Thoracic aorta (tissue), 2 donors: ENCODE data around the gene SLC35F3. TPM values are rescaled to one million over a fixed set of nuclear protein-coding genes. Genes with fewer than 3 reads are reported as not detected.

Source experiments
- ATAC-seq: fragments of 150-250 bp; one replicate; pipeline ENCODE4 v1.8.0; 2017; ENCODE audit warnings: low read depth; ENCODE audit not compliant: insufficient number of reproducible peaks, low FRiP score
- DNase-seq: peaks from one replicate; pipeline ENCODE4 v3.0.0-alpha.2; 2020; ENCODE audit warnings: low spot score
- H3K27ac ChIP-seq, 2 donors: fragments of 200-600 bp; sonication (generic); 1 replicate in 1 of 2; 2 replicates in 1 of 2; pipeline ENCODE4 v1.5.1; 2016; ENCODE audit warnings: mild to moderate bottlenecking in 2 of 2, moderate library complexity in 2 of 2
- H3K27me3 ChIP-seq: fragments of 200-600 bp; sonication (generic); replicated peaks from 2 replicates; pipeline ENCODE4 v1.6.0; 2016; ENCODE audit warnings: mild to moderate bottlenecking; ENCODE audit not compliant: insufficient read depth
- H3K36me3 ChIP-seq: fragments of 200-600 bp; sonication (generic); one replicate; pipeline ENCODE4 v1.5.1; 2016
- H3K4me1 ChIP-seq, 2 donors: fragments of 200-600 bp; sonication (generic); 1 replicate in 1 of 2; 2 replicates in 1 of 2; pipeline versions ENCODE4 v1.5.1 to v1.6.0; 2016; ENCODE audit warnings: low read depth in 2 of 2, mild to moderate bottlenecking in 1 of 2; ENCODE audit not compliant: control insufficient read depth in 1 of 2
- H3K4me3 ChIP-seq: fragments of 200-600 bp; sonication (generic); 2 replicates; pipeline ENCODE4 v1.5.1; 2016; ENCODE audit warnings: mild to moderate bottlenecking
- H3K9me3 ChIP-seq: fragments of 200-600 bp; sonication (generic); 2 replicates; pipeline ENCODE4 v1.5.1; 2016
- CTCF ChIP-seq: fragments of 200-600 bp; sonication (generic); IDR thresholded peaks from one replicate; pipeline ENCODE4 v1.5.1; 2019; ENCODE audit warnings: antibody characterized with exemption
- total RNA-seq, 2 donors: library from RNA; depleted of rRNA; stranded (reverse); fragments of >200 nt; gene quantifications; one replicate each; pipeline versions ENCODE4 v1.1.0 to v1.2.3, GENCODE V29; 2016

Gene SLC35F3
- total RNA-seq, 2 donors from 2014 or later, result not detected

DNA sequence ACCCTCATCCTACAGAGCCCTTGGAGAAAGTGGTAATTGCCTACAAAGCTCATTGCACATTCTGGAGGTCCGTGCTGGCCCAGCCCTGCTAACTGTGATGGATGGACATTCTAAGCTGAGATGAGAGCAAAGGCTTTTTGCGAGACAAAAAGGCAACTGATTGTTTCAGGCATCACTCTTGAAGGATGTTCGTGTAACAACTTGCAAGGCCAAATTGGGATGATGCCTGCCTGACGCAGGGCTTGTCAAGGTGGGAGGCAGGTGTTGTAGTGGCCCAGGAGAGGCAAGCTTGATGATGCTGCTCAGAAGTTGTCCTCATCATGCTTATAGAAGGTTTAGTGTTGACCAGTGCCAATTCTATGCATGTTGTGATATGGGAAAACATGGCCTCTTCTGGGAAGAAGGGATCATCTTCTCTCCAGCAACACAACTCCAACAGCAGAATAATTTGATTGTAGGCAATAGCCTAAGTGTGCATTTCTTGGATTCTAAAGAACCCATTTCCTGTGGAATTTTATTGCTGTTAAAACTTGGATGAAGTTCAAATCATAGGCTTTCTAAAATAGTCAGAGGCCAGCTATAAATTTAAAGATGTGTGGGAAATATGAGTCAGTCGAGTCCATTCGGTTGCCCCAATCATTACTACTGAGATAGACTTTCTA, 366.2 kb downstream of the SLC35F3 start:
- H3K4me3 ChIP-seq, result no peak overlapping the region
- DNase-seq, result no peak
- no peaks in the 10 kb centered on the region for H3K4me1 ChIP-seq
- no peak for TF ChIP-seq CTCF
- H3K9me3 ChIP-seq, result no peaks in the 10 kb centered on the region
- no peaks in the 10 kb centered on the region for H3K27me3 ChIP-seq
- H3K36me3 ChIP-seq, result no peaks in the 10 kb centered on the region
- ATAC-seq, result no peak
- no peak overlapping the region for H3K27ac ChIP-seq

- Histone ChIP-seq H3K4me3 (no peak overlapping the region), H3K27me3 (no peaks in the 10 kb centered on the region), H3K27ac (no peak overlapping the region), H3K9me3 (no peaks in the 10 kb centered on the region), H3K36me3 (no peaks in the 10 kb centered on the region), H3K4me1 (no peaks in the 10 kb centered on the region)
- TF ChIP-seq CTCF, result no peak
- DNase-seq, result no peak
- ATAC-seq, result no peak
Measured at GRCh38 chr1:234271243-234271606, 366.7 kb downstream of the SLC35F3 start.

- DNase-seq, result no peak
- H3K4me1 ChIP-seq, result no peaks in the 10 kb centered on the region
- TF ChIP-seq CTCF, result no peak
- no peaks in the 10 kb centered on the region for H3K9me3 ChIP-seq
- H3K27ac ChIP-seq, result no peak overlapping the region
- H3K27me3 ChIP-seq, result no peaks in the 10 kb centered on the region
- H3K4me3 ChIP-seq, result no peak overlapping the region
- no peaks in the 10 kb centered on the region for H3K36me3 ChIP-seq
- no peak for ATAC-seq
Measured at GRCh38 chr1:234272656-234273312, 368.3 kb downstream of the SLC35F3 start.

GRCh38 chr1:234273981-234274380, 369.5 kb downstream of the SLC35F3 start:
- Histone ChIP-seq H3K4me3 (no peak overlapping the region), H3K9me3 (no peaks in the 10 kb centered on the region), H3K4me1 (no peaks in the 10 kb centered on the region), H3K36me3 (no peaks in the 10 kb centered on the region), H3K27ac (no peak overlapping the region), H3K27me3 (no peaks in the 10 kb centered on the region)
- no peak for DNase-seq
- TF ChIP-seq CTCF, result no peak
- ATAC-seq, result no peak

DNA sequence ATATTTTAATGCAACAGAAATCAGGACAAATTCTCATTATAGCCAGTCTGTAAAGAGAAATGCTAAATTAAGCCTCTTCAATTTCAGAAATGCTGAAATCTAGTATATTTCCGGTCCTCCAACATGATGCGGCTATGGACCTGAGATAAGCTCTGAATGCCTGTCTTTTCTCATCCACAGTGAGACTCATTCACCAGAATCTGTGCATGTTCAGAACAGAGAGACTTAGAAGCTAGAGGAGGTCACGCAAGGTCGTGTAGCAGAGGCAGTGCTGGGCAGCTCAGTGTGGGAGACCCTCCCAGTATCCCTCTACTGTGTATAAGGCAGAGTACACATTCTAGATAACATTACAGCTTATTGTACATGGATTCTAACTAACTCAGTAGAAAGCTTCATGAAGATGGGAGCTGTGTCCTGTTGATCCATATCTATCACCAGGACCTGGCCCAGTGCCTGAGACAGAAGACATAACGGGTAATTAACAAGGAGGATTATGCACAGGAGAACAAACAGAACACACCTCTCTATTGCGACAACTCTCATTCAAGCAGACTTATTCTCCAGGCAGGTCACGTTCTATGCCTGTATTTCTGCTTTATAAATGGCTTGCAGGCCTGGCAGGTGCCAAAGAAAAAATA, 371.8 kb downstream of the SLC35F3 start:
- TF ChIP-seq CTCF, result no peak
- H3K36me3 ChIP-seq, result no peaks in the 10 kb centered on the region
- no peak overlapping the region for H3K4me3 ChIP-seq
- no peaks in the 10 kb centered on the region for H3K27me3 ChIP-seq
- no peaks in the 10 kb centered on the region for H3K9me3 ChIP-seq
- no peaks in the 10 kb centered on the region for H3K4me1 ChIP-seq
- no peak overlapping the region for H3K27ac ChIP-seq
- ATAC-seq, result no peak
- no peak for DNase-seq
